Thyroid gland (tissue), 4 donors: ENCODE measurements around the gene DCTN3.

Source experiments
- CTCF ChIP-seq, 6 experiments: fragments of 200-600 bp in 3 of 6; fragments of 450-650 bp in 3 of 6; sonication (generic) in 3 of 6; IDR thresholded peaks; one replicate each; pipeline ENCODE4 v1.5.1; 2016 to 2019; ENCODE audit warnings: antibody characterized with exemption in 6 of 6, mild to moderate bottlenecking in 2 of 6, inconsistent platforms in 1 of 6, moderate library complexity in 1 of 6
- POLR2A ChIP-seq, 2 donors: fragments of 450-650 bp; IDR thresholded peaks; one replicate each; pipeline ENCODE4 v1.6.1; 2017; ENCODE audit warnings: antibody characterized with exemption in 2 of 2, mild to moderate bottlenecking in 2 of 2, moderate library complexity in 1 of 2

- TF ChIP-seq CTCF (IDR thresholded peaks at IDR 0.05) (no peak), POLR2A (IDR thresholded peaks at IDR 0.05) (no peak)
Measured at GRCh38 chr9:34610434-34611206, 9.7 kb downstream of the DCTN3 start.
